ENCODE measurements around the gene PBX3.

The PBX3 gene

DNA sequence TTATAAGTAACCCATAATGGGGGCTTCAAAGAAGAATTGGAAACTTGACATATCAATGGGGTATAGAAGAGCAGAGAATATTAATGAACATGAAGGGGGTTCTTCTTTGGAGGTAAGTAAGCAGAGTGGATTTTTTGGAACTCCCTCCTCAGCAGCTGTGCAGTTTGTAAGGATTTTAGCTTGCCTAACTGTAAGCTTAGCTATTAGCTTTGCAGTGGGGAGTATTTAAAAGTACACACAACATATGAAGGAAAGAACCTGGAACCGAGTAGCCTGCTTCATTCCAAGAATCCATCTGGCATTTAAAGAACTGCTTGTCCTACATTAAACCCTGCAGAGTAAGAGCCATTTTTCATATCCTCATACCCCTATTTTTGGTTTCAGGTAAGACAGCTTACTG, 2.2 kb upstream of the PBX3 start:
- H3K4me3 ChIP-seq (ENCODE audit: insufficient read depth, low read length, poor library complexity, severe bottlenecking), result no peak overlapping the region
- no peaks in the 10 kb centered on the region for H3K9me3 ChIP-seq (ENCODE audit: insufficient read depth, low read length)
- TF ChIP-seq EZH2phosphoT487 (conservative IDR thresholded peaks at IDR 0.05; ENCODE audit: low read length), result no peak
- TF ChIP-seq, protein P1, sequence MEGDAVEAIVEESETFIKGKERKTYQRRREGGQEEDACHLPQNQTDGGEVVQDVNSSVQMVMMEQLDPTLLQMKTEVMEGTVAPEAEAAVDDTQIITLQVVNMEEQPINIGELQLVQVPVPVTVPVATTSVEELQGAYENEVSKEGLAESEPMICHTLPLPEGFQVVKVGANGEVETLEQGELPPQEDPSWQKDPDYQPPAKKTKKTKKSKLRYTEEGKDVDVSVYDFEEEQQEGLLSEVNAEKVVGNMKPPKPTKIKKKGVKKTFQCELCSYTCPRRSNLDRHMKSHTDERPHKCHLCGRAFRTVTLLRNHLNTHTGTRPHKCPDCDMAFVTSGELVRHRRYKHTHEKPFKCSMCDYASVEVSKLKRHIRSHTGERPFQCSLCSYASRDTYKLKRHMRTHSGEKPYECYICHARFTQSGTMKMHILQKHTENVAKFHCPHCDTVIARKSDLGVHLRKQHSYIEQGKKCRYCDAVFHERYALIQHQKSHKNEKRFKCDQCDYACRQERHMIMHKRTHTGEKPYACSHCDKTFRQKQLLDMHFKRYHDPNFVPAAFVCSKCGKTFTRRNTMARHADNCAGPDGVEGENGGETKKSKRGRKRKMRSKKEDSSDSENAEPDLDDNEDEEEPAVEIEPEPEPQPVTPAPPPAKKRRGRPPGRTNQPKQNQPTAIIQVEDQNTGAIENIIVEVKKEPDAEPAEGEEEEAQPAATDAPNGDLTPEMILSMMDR (IDR thresholded peaks at IDR 0.05; ENCODE audit: insufficient read depth, low read length, poor library complexity, severe bottlenecking), result no peak
- H2AFZ ChIP-seq (ENCODE audit: low read depth, low read length, severe bottlenecking), result no peak overlapping the region
- no peaks in the 10 kb centered on the region for H3K36me3 ChIP-seq (ENCODE audit: low read length)
- no peaks in the 10 kb centered on the region for H4K20me1 ChIP-seq (ENCODE audit: low read depth, low read length)
- no peaks in the 10 kb centered on the region for H3K9me2 ChIP-seq (replicated peaks; ENCODE audit: insufficient read depth, low read length)
- H3K79me2 ChIP-seq (ENCODE audit: insufficient read depth, low read length), result no peaks in the 10 kb centered on the region
- H3K4me2 ChIP-seq (ENCODE audit: low read depth, low read length, poor library complexity, severe bottlenecking), result no peak overlapping the region
- no peaks in the 10 kb centered on the region for H3K27me3 ChIP-seq (ENCODE audit: low read length)
- no peaks in the 10 kb centered on the region; the same call in 1 of the 2 replicates for H3F3A ChIP-seq (ENCODE audit: insufficient read depth)
- H3K9ac ChIP-seq (ENCODE audit: low read length), result no peak overlapping the region
- no peak overlapping the region for H3K27ac ChIP-seq (ENCODE audit: low read depth, low read length)

DNA sequence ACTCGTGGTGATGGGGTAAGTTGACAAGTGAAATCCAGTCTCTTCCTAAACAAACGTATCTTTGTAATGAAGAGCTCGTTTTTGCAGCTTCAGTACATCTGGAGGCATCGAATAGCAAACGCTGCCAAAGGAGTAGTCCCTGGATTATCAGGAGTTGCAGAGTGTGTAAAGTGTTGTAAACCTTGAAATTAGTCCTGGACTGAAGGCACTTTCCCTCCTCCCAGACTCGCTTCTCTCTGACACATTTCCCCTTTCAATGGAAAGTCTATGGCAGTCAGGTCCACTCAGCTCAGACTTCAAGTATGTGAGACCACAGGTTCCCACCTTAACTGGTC, 1.5 kb upstream of the PBX3 start:
- Histone ChIP-seq H4K20me1 (ENCODE audit: low read depth, low read length) (no peaks in the 10 kb centered on the region), H3K9ac (ENCODE audit: low read length) (0 out of 2 replicates have a peak overlapping the region, but pooled peaks have one; percentile 59), H3K36me3 (ENCODE audit: low read length) (peaks cover 3% of the 10 kb centered on the region; the same call in 1 of the 2 replicates), H3K9me3 (ENCODE audit: insufficient read depth, low read length) (no peaks in the 10 kb centered on the region), H3K79me2 (ENCODE audit: insufficient read depth, low read length) (no peaks in the 10 kb centered on the region), H3F3A (ENCODE audit: insufficient read depth) (no peaks in the 10 kb centered on the region; the same call in 1 of the 2 replicates), H2AFZ (ENCODE audit: low read depth, low read length, severe bottlenecking) (peak overlapping the region; percentile 26), H3K27me3 (ENCODE audit: low read length) (no peaks in the 10 kb centered on the region), H3K27ac (ENCODE audit: low read depth, low read length) (no peak overlapping the region), H3K4me3 (ENCODE audit: insufficient read depth, low read length, poor library complexity, severe bottlenecking) (peak overlapping the region; percentile 55), H3K9me2 (replicated peaks; ENCODE audit: insufficient read depth, low read length) (no peaks in the 10 kb centered on the region), H3K4me2 (ENCODE audit: low read depth, low read length, poor library complexity, severe bottlenecking) (peak overlapping the region; percentile 78)
- TF ChIP-seq EZH2phosphoT487 (conservative IDR thresholded peaks at IDR 0.05; ENCODE audit: low read length), result no peak
- TF ChIP-seq, protein P1 (IDR thresholded peaks at IDR 0.05; ENCODE audit: insufficient read depth, low read length, poor library complexity, severe bottlenecking), result no peak

DNA sequence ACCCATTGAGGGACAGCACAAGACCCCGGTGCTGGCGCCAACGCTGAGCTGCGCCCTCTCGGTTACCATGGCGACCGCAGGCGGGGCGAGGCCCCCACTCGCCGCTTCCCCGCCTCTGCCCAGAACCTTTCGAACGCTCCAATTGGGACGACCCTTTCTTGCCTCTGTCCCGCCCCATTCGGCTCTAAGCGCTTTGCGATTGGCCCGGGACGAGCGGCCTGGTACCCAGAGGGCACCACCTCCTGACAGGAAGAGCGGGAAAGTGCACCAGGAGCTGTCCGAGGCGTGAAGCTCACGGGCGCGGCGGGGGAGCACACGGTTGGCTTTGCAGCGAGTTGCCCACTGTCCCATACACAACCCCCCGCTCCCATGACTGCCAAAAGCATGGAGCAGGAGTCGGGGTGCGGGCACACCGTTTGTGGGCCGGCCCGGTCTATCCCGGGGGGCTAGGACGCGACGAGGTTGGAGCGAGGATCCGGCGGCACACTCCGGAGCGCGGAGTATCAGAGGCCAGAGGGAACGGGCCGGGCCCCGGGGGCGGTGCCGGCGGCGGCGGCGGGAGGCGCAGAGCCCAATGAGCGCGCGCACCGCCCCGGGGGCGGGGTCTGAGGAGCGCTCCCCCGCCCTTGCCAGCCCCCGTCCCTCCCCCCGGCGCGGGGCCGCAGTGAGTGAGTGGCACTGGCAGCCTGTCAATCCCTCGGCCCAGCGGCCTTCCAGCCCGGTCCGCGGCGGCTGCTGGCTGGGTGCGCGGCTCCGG, 978 bp upstream of the PBX3 start:
- H3K9me3 ChIP-seq (ENCODE audit: insufficient read depth, low read length), result no peaks in the 10 kb centered on the region
- peak overlapping the region; percentile 76 for H2AFZ ChIP-seq (ENCODE audit: low read depth, low read length, severe bottlenecking)
- H3K36me3 ChIP-seq (ENCODE audit: low read length), result peaks cover 3% of the 10 kb centered on the region; the same call in 1 of the 2 replicates
- H3F3A ChIP-seq (ENCODE audit: insufficient read depth), result no peaks in the 10 kb centered on the region; the same call in 1 of the 2 replicates
- H3K9ac ChIP-seq (ENCODE audit: low read length), result peak overlapping the region; percentile 59
- no peaks in the 10 kb centered on the region for H3K9me2 ChIP-seq (replicated peaks; ENCODE audit: insufficient read depth, low read length)
- peak overlapping the region; percentile 55 for H3K4me3 ChIP-seq (ENCODE audit: insufficient read depth, low read length, poor library complexity, severe bottlenecking)
- no peaks in the 10 kb centered on the region for H3K27me3 ChIP-seq (ENCODE audit: low read length)
- H3K27ac ChIP-seq (ENCODE audit: low read depth, low read length), result peak overlapping the region; percentile 59
- peak overlapping the region; percentile 78 for H3K4me2 ChIP-seq (ENCODE audit: low read depth, low read length, poor library complexity, severe bottlenecking)
- no peaks in the 10 kb centered on the region for H3K79me2 ChIP-seq (ENCODE audit: insufficient read depth, low read length)
- TF ChIP-seq, protein P1 (IDR thresholded peaks at IDR 0.05; ENCODE audit: insufficient read depth, low read length, poor library complexity, severe bottlenecking), result no peak
- TF ChIP-seq EZH2phosphoT487 (conservative IDR thresholded peaks at IDR 0.05; ENCODE audit: low read length), result no peak
- no peaks in the 10 kb centered on the region for H4K20me1 ChIP-seq (ENCODE audit: low read depth, low read length)
